PFSK-1 (cell line): Measurements from ENCODE around the gene IMPDH2.

Source experiments
- POLR2AphosphoS5 ChIP-seq: IDR thresholded peaks from 2 replicates; pipeline ENCODE4 v1.6.1; 2012; ENCODE audit warnings: low read depth, mild to moderate bottlenecking, control low read depth, low read length, moderate library complexity
- SIN3A ChIP-seq: IDR thresholded peaks from 2 replicates; pipeline ENCODE4 v1.6.1; 2012; ENCODE audit warnings: mild to moderate bottlenecking, low read length, moderate library complexity, borderline replicate concordance; ENCODE audit not compliant: insufficient read depth
- TF ChIP-seq, protein P1 (sequence below), 2 experiments: IDR thresholded peaks; 2 replicates each; pipeline versions ENCODE4 v1.6.1 to v1.8.0; 2011 to 2012; ENCODE audit warnings: low read depth in 2 of 2, low read length in 2 of 2, control low read depth in 1 of 2, inconsistent platforms in 1 of 2, mild to moderate bottlenecking in 1 of 2, moderate library complexity in 1 of 2; ENCODE audit not compliant: insufficient read depth in 1 of 2

DNA sequence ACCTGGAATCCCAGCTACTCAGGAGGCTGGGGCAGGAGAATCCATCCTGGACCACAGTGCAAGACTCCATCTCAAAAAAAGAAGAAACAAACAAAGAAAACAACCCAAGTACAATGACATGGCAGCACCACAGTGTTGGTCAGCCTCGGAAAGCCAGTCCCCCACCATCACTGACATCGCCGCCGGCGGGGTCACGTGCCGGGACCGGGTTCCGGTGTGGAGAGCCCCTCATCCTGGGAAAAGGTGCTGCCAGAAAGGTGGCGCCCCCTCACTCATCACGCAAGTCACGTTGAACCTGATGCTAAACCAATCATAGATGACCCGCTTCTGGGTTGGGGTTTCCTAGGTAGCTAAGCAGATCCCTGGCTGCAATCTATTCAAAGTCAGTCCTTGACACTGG lies 46.9 kb upstream of the IMPDH2 start:
- TF ChIP-seq, protein P1, sequence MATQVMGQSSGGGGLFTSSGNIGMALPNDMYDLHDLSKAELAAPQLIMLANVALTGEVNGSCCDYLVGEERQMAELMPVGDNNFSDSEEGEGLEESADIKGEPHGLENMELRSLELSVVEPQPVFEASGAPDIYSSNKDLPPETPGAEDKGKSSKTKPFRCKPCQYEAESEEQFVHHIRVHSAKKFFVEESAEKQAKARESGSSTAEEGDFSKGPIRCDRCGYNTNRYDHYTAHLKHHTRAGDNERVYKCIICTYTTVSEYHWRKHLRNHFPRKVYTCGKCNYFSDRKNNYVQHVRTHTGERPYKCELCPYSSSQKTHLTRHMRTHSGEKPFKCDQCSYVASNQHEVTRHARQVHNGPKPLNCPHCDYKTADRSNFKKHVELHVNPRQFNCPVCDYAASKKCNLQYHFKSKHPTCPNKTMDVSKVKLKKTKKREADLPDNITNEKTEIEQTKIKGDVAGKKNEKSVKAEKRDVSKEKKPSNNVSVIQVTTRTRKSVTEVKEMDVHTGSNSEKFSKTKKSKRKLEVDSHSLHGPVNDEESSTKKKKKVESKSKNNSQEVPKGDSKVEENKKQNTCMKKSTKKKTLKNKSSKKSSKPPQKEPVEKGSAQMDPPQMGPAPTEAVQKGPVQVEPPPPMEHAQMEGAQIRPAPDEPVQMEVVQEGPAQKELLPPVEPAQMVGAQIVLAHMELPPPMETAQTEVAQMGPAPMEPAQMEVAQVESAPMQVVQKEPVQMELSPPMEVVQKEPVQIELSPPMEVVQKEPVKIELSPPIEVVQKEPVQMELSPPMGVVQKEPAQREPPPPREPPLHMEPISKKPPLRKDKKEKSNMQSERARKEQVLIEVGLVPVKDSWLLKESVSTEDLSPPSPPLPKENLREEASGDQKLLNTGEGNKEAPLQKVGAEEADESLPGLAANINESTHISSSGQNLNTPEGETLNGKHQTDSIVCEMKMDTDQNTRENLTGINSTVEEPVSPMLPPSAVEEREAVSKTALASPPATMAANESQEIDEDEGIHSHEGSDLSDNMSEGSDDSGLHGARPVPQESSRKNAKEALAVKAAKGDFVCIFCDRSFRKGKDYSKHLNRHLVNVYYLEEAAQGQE (IDR thresholded peaks at IDR 0.05; ENCODE audit: insufficient read depth in 1 of 2, low read depth in 2 of 2, low read length in 2 of 2), result no peak
- TF ChIP-seq POLR2AphosphoS5, result no peak
- TF ChIP-seq SIN3A, result no peak
